GM19238 (cell line): ENCODE data around the gene CAPZA2.

Source experiments
- DNase-seq: peaks from one replicate; pipeline ENCODE4 v3.0.0; 2011; ENCODE audit warnings: low spot score; ENCODE audit not compliant: insufficient read length

The CAPZA2 gene

GRCh38 chr7:116861717-116862116 lies 670 bp upstream of the CAPZA2 start:
- no peak for DNase-seq

- peak; percentile 2 for DNase-seq
These were observed 724 bp downstream of the CAPZA2 start for GRCh38 chr7:116862951-116863670.

DNA sequence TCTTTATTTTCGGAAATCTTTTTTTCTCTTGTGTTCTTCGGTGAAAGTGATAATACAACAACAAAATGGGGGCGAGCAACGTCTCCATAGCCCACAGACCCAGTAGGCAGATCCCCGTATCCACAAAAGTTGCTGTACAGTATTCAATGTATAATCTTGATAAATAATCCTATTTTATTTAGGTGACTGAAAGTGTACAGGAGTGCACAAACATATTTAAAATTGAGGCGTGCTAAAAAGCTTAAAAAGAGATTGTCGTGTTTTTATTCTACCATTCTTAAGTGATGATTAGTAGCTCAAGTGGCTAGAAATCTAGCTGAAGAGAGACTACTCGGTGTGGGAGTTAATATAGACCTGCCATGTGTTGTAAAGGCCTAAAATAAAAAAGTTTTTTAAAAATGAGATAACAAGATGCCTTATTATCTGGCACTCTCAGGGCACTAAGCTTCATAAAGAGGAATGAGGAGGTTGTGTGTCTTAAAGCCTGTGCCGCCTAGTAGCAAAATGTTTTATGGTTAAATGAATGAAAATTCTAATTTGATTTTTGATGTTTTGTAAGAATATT lies 1.6 kb downstream of the CAPZA2 start:
- DNase-seq = no peak

GRCh38 chr7:116871061-116871700 lies 8.8 kb downstream of the CAPZA2 start:
- DNase-seq = no peak

DNA sequence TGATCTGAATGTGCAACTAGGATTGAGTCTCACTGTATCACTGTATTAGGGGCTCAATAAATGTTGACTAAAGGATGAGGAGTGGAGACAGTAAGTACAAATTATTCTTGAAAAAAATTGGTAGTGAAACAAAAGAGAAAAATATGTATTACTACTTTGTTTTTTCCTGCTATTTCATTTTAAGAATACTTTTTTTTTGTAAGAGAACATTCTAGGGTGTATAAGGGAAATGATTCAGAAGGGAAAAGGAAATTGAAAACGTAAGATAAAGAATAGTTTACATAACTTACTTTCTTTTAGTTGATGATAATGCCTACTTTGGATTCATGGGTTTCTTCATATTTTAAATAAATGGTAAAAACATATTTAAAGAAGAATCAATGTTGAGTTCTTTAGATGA lies 9.6 kb downstream of the CAPZA2 start:
- no peak for DNase-seq

- no peak for DNase-seq
These were observed 11.2 kb downstream of the CAPZA2 start for GRCh38 chr7:116873619-116874018.

DNA sequence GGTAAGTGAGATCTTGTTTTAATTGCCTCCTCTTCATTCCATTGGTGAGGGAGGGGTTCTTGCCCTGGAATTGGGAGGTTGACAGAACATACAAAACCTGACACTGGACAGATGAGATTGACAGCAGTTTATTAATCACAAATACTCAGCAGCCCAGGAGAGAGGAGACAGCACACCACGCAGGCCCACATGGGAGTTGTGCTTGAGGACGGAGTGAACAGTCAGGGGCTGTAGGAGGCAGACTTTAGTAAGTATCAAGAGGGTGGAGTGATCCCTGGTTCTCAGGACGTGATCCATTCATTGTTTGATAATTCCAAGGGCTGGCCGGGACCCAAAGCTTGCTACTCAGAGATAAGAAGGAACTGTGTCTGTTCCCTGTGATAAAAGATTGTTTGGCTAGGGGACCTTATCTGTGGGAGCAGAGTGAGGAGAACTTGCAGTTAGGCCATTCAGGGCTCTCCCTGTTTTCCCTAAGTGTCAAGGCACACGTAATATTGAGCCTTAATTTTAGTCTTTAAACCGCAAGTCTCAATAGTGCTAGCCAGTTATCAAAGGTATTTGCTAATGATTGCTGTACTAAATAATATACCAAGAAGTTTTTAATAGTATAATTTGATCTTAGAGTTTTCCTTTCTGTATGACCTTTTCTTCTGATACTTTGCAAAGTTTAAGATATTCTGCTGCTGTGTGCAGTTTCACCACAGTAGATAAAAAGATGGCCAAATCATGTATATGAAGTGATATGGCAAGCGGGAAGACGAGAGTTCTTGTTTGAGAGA lies 14.5 kb downstream of the CAPZA2 start:
- no peak for DNase-seq

DNA sequence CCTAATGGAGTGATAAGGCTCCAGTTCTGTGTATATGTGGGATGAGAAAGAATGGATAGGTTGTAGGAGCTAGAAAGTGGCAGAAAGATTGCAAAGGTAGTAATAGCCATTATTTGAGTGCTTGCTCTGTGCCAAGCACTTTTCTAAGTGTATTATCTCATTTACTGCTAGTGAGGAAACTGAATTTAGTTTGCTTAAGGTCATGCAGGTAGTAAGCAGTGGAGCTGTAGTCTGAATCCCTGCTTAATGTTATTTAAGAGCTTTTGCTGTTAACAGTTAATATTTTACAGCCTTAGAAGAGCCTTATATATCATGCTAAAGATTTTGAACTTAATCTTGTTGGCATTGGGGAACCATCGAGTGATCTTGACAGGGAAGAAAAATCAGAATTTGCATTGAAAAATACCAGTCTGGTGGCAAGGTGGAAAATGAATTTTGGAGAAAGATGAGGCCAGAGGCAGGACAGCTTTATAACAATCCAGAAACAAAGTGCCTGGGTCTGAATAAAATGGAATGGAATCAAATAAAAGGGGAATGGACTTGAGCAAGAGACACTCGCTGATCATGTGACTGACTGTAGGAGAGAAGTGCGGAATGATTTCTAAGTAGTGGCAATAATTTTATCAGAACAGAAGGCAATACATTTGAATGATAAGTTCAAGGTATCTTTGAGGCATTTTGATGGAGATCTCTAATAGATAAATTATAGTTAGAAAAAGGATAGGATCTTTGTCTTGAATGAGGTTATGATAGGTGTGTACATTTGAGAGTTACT lies 15.2 kb downstream of the CAPZA2 start:
- no peak for DNase-seq

- no peak for DNase-seq
These were observed 22.3 kb downstream of the CAPZA2 start for GRCh38 chr7:116884691-116885090.

DNA sequence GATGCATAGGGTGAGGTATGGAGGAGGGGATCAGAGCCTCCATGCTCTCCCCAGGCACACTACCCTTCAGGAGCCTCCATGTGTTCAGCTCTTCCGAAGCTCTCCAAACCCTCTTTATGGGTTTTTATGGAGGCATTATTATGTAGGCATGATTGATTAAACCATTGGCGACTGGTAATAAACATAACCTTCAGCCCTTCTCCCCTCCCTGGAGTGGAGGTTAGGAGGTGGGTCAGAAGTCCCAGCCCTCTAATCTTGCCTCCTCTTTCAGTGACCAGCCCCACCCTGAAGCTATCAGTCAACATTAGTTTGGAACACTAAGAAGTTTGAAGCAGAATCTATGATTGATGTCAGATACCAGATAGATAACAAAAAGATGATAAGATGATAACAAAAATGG lies 23.3 kb downstream of the CAPZA2 start:
- DNase-seq = no peak

DNA sequence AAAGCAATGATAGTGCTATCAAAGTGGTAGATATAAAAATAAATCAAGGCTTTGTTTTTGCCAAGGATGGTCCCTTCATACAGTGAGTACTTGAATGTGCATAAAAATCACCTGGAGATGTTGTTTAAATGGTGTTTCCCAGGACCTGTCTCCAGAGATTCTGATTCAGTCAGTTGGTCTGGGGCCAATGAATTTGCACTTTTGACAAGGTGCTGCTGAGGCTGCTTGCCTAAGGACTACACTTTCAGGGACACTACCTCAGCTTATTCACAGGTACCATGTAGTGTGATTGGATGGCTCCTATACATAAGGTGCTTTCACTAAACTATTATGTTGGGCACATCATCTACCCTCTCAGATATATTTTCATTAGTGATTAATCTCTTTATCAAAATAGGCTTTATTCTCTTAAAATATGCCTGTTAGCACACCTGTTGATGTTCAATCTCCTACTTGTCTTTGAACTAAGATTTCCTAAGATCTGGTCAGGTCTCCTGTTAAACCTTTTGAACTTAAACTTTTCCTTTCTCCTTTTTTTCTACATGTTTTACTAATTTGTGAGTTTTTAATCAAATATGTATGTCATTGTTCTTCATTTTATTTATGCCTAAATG lies 24.3 kb downstream of the CAPZA2 start:
- DNase-seq = no peak

- no peak for DNase-seq
These were observed 26.5 kb downstream of the CAPZA2 start for GRCh38 chr7:116888895-116889294.

- no peak for DNase-seq
These were observed 33.5 kb downstream of the CAPZA2 start for GRCh38 chr7:116895849-116896248.

- DNase-seq = no peak
These were observed 35.3 kb downstream of the CAPZA2 start for GRCh38 chr7:116897661-116898060.

DNA sequence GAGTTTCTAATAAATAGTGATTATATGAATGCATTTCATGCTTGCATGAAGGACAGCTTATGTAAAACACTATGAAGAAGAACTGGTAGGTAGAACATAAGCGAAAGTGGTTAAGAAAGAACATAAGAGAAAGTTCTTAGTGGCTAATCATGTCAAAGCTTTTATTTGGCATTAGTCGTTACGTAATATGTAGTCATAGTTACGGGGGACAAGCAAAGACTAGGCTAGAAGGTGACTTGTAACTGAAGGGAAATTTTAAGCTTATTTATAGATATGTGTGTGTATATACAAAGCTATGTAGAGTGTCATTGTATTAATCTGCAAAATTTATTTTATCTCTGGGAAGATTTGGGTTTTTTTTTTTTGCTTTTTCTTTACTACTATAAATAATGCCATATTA lies 36.9 kb downstream of the CAPZA2 start:
- DNase-seq = no peak

DNA sequence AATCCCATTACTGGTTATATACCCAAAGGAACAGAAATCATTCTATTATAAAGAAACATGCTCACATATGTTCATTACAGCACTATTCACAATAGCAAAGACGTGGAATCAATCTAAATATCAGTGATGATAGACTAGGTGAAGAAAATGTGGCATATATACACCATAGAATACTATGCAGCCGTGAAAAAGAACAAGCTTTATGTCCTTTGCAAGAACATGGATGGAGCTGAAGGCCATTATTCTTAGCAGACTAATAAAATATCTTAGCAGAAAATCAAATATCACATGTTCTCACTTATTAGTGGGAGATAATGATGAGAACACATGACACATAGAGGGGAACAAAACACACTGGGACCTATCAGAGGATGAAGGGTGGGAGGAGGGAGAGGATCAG lies 38.8 kb downstream of the CAPZA2 start:
- DNase-seq = no peak

DNA sequence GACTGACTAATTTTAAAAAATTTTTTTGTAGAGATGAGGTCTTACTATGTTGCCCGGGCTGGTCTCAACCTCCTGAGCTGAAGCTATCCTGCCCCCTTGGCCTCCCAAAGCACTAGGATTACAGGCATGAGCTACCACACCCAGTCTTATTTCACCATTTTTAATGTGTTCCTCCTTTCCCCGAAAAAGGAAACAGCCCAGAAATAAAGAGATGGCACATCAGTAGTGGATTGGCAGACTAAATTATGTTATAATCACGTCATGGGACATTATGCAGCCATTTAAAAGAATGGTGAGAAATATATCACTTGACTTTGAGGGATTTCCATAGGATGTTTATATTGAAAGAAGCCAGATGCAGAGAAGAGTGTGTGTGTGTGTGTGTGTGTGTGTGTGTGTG lies 40.5 kb downstream of the CAPZA2 start:
- no peak for DNase-seq

GRCh38 chr7:116906391-116906790 lies 44.0 kb downstream of the CAPZA2 start:
- no peak for DNase-seq

GRCh38 chr7:116910383-116910782 lies 48.0 kb downstream of the CAPZA2 start:
- no peak for DNase-seq

GRCh38 chr7:116911801-116912200 lies 49.4 kb downstream of the CAPZA2 start:
- DNase-seq = no peak
